GM19193 (cell line): ENCODE measurements around the gene ADGRA1.

Experiments
- POLR2A ChIP-seq: IDR thresholded peaks from 4 replicates; pipeline ENCODE4 v1.6.1; 2011; ENCODE audit not compliant: insufficient read depth, insufficient read length; ENCODE audit errors: extremely low read depth

The ADGRA1 gene

GRCh38 chr10:133048926-133049325 lies 38.8 kb upstream of the ADGRA1 start:
- no peak for TF ChIP-seq POLR2A

- TF ChIP-seq POLR2A: no peak
These were observed 38.1 kb upstream of the ADGRA1 start for GRCh38 chr10:133049639-133050038.

GRCh38 chr10:133050371-133050770 lies 37.4 kb upstream of the ADGRA1 start:
- no peak for TF ChIP-seq POLR2A

GRCh38 chr10:133052076-133052475 lies 35.6 kb upstream of the ADGRA1 start:
- no peak for TF ChIP-seq POLR2A

- TF ChIP-seq POLR2A: no peak
These were observed 32.3 kb upstream of the ADGRA1 start for GRCh38 chr10:133055470-133055869.

GRCh38 chr10:133056001-133056400 lies 31.7 kb upstream of the ADGRA1 start:
- TF ChIP-seq POLR2A: no peak

GRCh38 chr10:133056651-133057178 lies 31.0 kb upstream of the ADGRA1 start:
- no peak for TF ChIP-seq POLR2A

- TF ChIP-seq POLR2A: no peak
These were observed 29.2 kb upstream of the ADGRA1 start for GRCh38 chr10:133058331-133059092.

GRCh38 chr10:133059093-133059470 lies 28.6 kb upstream of the ADGRA1 start:
- TF ChIP-seq POLR2A: no peak

GRCh38 chr10:133059571-133059970 lies 28.2 kb upstream of the ADGRA1 start:
- no peak for TF ChIP-seq POLR2A

GRCh38 chr10:133060022-133060421 lies 27.7 kb upstream of the ADGRA1 start:
- TF ChIP-seq POLR2A: no peak

GRCh38 chr10:133060466-133060865 lies 27.3 kb upstream of the ADGRA1 start:
- TF ChIP-seq POLR2A: no peak

GRCh38 chr10:133060881-133061280 lies 26.8 kb upstream of the ADGRA1 start:
- no peak for TF ChIP-seq POLR2A

GRCh38 chr10:133061296-133062038 lies 26.3 kb upstream of the ADGRA1 start:
- TF ChIP-seq POLR2A: no peak

GRCh38 chr10:133062085-133062484 lies 25.6 kb upstream of the ADGRA1 start:
- TF ChIP-seq POLR2A: no peak

GRCh38 chr10:133062635-133063034 lies 25.1 kb upstream of the ADGRA1 start:
- TF ChIP-seq POLR2A: no peak
